K562 (cell line): Measurements from ENCODE around the gene TP63.

ENCODE experiments used
- NCOA2 ChIP-seq, 2 experiments: fragments of 450-650 bp; IDR thresholded peaks; 2 replicates each; pipeline ENCODE4 v1.6.1; 2018; ENCODE audit warnings: mild to moderate bottlenecking in 2 of 2, moderate library complexity in 1 of 2; ENCODE audit not compliant: partially characterized antibody in 2 of 2
- SMARCA4 ChIP-seq: fragments of 450-650 bp; IDR thresholded peaks from 2 replicates; pipeline ENCODE4 v1.6.1; 2016
- TF ChIP-seq, protein P1 (sequence below): sonication (generic); formaldehyde crosslinking; IDR thresholded peaks from 2 replicates; pipeline ENCODE4 v1.8.0; 2022; ENCODE audit warnings: mild to moderate bottlenecking, missing genetic modification reagents

DNA sequence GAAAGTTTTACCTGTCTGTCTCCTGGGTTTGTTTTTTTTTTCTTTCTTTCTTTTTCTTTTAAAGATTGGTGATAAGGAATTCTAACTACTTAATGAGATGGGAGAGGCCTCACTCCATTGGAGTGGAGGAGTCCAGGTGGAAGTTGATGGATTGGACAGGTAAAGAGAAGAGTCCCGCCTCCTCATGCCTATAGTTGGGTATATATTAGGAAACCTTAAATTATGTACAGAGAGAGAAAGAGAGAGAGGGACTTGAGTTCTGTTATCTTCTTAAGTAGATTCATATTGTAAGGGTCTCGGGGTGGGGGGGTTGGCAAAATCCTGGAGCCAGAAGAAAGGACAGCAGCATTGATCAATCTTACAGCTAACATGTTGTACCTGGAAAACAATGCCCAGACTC lies 158.2 kb downstream of the TP63 start:
- TF ChIP-seq SMARCA4 (no peak), NCOA2 (IDR thresholded peaks at IDR 0.05; ENCODE audit: partially characterized antibody in 2 of 2) (no peak)
- TF ChIP-seq, protein P1, sequence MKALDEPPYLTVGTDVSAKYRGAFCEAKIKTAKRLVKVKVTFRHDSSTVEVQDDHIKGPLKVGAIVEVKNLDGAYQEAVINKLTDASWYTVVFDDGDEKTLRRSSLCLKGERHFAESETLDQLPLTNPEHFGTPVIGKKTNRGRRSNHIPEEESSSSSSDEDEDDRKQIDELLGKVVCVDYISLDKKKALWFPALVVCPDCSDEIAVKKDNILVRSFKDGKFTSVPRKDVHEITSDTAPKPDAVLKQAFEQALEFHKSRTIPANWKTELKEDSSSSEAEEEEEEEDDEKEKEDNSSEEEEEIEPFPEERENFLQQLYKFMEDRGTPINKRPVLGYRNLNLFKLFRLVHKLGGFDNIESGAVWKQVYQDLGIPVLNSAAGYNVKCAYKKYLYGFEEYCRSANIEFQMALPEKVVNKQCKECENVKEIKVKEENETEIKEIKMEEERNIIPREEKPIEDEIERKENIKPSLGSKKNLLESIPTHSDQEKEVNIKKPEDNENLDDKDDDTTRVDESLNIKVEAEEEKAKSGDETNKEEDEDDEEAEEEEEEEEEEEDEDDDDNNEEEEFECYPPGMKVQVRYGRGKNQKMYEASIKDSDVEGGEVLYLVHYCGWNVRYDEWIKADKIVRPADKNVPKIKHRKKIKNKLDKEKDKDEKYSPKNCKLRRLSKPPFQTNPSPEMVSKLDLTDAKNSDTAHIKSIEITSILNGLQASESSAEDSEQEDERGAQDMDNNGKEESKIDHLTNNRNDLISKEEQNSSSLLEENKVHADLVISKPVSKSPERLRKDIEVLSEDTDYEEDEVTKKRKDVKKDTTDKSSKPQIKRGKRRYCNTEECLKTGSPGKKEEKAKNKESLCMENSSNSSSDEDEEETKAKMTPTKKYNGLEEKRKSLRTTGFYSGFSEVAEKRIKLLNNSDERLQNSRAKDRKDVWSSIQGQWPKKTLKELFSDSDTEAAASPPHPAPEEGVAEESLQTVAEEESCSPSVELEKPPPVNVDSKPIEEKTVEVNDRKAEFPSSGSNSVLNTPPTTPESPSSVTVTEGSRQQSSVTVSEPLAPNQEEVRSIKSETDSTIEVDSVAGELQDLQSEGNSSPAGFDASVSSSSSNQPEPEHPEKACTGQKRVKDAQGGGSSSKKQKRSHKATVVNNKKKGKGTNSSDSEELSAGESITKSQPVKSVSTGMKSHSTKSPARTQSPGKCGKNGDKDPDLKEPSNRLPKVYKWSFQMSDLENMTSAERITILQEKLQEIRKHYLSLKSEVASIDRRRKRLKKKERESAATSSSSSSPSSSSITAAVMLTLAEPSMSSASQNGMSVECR (CRISPR knock-in tag), result no peak
